Gastroesophageal sphincter (tissue), 4 donors: Measurements from ENCODE around the gene PSMD1. TPM values are rescaled to one million over a fixed set of nuclear protein-coding genes. Genes with fewer than 3 reads are reported as not detected.
A peak's percentile ranks its signal among the peaks of the same experiment; 100 is the strongest.

Source experiments
- ATAC-seq: fragments of 150-250 bp; one replicate; pipeline ENCODE4 v1.9.1; 2016; ENCODE audit warnings: mild to moderate bottlenecking, moderate library complexity
- H3K27ac ChIP-seq, 4 donors: fragments of 200-600 bp; sonication (generic) in 3 of 4; 1 replicate in 3 of 4; 2 replicates in 1 of 4; pipeline ENCODE4 v1.5.1; 2016 to 2019
- H3K27me3 ChIP-seq: fragments of 200-600 bp; sonication (generic); one replicate; pipeline ENCODE4 v1.5.1; 2019
- H3K36me3 ChIP-seq, 2 donors: fragments of 200-600 bp; sonication (generic); one replicate each; pipeline ENCODE4 v1.5.1; 2019; ENCODE audit warnings: control low read depth in 1 of 2
- H3K4me1 ChIP-seq, 3 donors: fragments of 200-600 bp; sonication (generic); 1 replicate in 2 of 3; 2 replicates in 1 of 3; pipeline ENCODE4 v1.5.1; 2016 to 2019; ENCODE audit warnings: control low read depth in 2 of 3
- H3K4me3 ChIP-seq, 2 donors: fragments of 200-600 bp; sonication (generic); one replicate each; pipeline ENCODE4 v1.5.1; 2019; ENCODE audit warnings: mild to moderate bottlenecking in 1 of 2, moderate library complexity in 1 of 2
- H3K9me3 ChIP-seq, 3 donors: fragments of 200-600 bp; sonication (generic); one replicate each; pipeline ENCODE4 v1.5.1; 2017 to 2019; ENCODE audit warnings: control low read depth in 2 of 3
- CTCF ChIP-seq, 4 experiments: fragments of 200-600 bp in 2 of 4; fragments of 450-650 bp in 2 of 4; sonication (generic) in 1 of 4; IDR thresholded peaks; one replicate each; pipeline ENCODE4 v1.5.1; 2017 to 2019; ENCODE audit warnings: antibody characterized with exemption in 4 of 4, mild to moderate bottlenecking in 2 of 4, moderate library complexity in 2 of 4
- EP300 ChIP-seq: sonication (generic); formaldehyde crosslinking; IDR thresholded peaks from one replicate; pipeline ENCODE4 v1.6.1; 2017; ENCODE audit warnings: antibody characterized with exemption, mild to moderate bottlenecking
- POLR2A ChIP-seq, 2 donors: fragments of 450-650 bp; IDR thresholded peaks; one replicate each; pipeline ENCODE4 v1.6.1; 2017; ENCODE audit warnings: antibody characterized with exemption in 2 of 2, mild to moderate bottlenecking in 2 of 2, moderate library complexity in 1 of 2
- POLR2AphosphoS5 ChIP-seq: sonication (generic); formaldehyde crosslinking; IDR thresholded peaks from one replicate; pipeline ENCODE4 v1.6.1; 2017; ENCODE audit warnings: antibody characterized with exemption
- WGBS, 2 donors: methylation state at CpG; one replicate each; pipeline ENCODE4 v1.1.5; 2018; ENCODE audit warnings: low coverage in 1 of 2; 5-methylcytosine and 5-hydroxymethylcytosine counted together
- total RNA-seq, 4 donors: library from RNA; depleted of rRNA; stranded (reverse); fragments of >200 nt; gene quantifications; one replicate each; pipeline ENCODE4 v1.1.0, GENCODE V29; 2016

Gene PSMD1
- total RNA-seq, 4 donors from 2014 or later, result 58.8 to 93.4 (median 65.9) TPM

- Histone ChIP-seq H3K36me3 (no peaks in the 10 kb centered on the region), H3K4me3 (no peak overlapping the region), H3K4me1 (peaks cover 0 to 30% (median 7%) of the 10 kb centered on the region in 3 donors), H3K9me3 (no peaks in the 10 kb centered on the region), H3K27ac (no peak overlapping the region), H3K27me3 (no peaks in the 10 kb centered on the region)
- TF ChIP-seq EP300 (no peak), POLR2AphosphoS5 (no peak), POLR2A (IDR thresholded peaks at IDR 0.05) (no peak), CTCF (IDR thresholded peaks at IDR 0.05) (no peak)
- no peak for ATAC-seq
- WGBS, 2 donors, result 98% methylated on average over 3 of the region's 4 CpGs; no CpG with 5 or more reads in 1 of the 2 donors
These were observed 127.7 kb downstream of the PSMD1 start for GRCh38 chr2:231184319-231184718.

GRCh38 chr2:231185050-231185725 is 128.5 kb downstream of the PSMD1 start:
- peaks cover 0 to 39% (median 7%) of the 10 kb centered on the region in 3 donors for H3K4me1 ChIP-seq
- no peaks in the 10 kb centered on the region for H3K27me3 ChIP-seq
- no peak overlapping the region for H3K4me3 ChIP-seq
- no peak for ATAC-seq
- H3K27ac ChIP-seq, result peak overlapping the region in 3 of 4 donors; percentile 5 to 54 (median 48)
- no peak for TF ChIP-seq CTCF (IDR thresholded peaks at IDR 0.05)
- no peak for TF ChIP-seq EP300
- no peak for TF ChIP-seq POLR2A (IDR thresholded peaks at IDR 0.05)
- no peak for TF ChIP-seq POLR2AphosphoS5
- H3K9me3 ChIP-seq, result no peaks in the 10 kb centered on the region
- H3K36me3 ChIP-seq, result no peaks in the 10 kb centered on the region
- WGBS, 2 donors, result 56 to 60% methylated on average over 2 to 4 of the region's 11 CpGs

GRCh38 chr2:231185886-231186285 is 129.2 kb downstream of the PSMD1 start:
- ATAC-seq, result no peak
- TF ChIP-seq POLR2AphosphoS5, result no peak
- no peak for TF ChIP-seq POLR2A (IDR thresholded peaks at IDR 0.05)
- TF ChIP-seq CTCF (IDR thresholded peaks at IDR 0.05), result no peak
- no peak for TF ChIP-seq EP300
- H3K27me3 ChIP-seq, result no peaks in the 10 kb centered on the region
- peak overlapping the region in 3 of 4 donors; percentile 5 to 54 (median 48) for H3K27ac ChIP-seq
- H3K4me1 ChIP-seq, result peaks cover 0 to 46% (median 12%) of the 10 kb centered on the region in 3 donors
- H3K9me3 ChIP-seq, result no peaks in the 10 kb centered on the region
- no peak overlapping the region for H3K4me3 ChIP-seq
- H3K36me3 ChIP-seq, result no peaks in the 10 kb centered on the region
- 48% methylated on average over 2 of the region's 4 CpGs; no CpG with 5 or more reads in 1 of the 2 donors for WGBS, 2 donors

GRCh38 chr2:231186325-231186724 is 129.7 kb downstream of the PSMD1 start:
- H3K4me3 ChIP-seq, result no peak overlapping the region
- H3K27me3 ChIP-seq, result no peaks in the 10 kb centered on the region
- no peak for TF ChIP-seq POLR2A (IDR thresholded peaks at IDR 0.05)
- TF ChIP-seq CTCF (IDR thresholded peaks at IDR 0.05), result no peak
- no peak for TF ChIP-seq EP300
- no peaks in the 10 kb centered on the region for H3K36me3 ChIP-seq
- peak overlapping the region in 2 of 4 donors; percentile 48 to 54 for H3K27ac ChIP-seq
- H3K9me3 ChIP-seq, result no peaks in the 10 kb centered on the region
- WGBS, 2 donors, result 100% methylated on average over 6 of the region's 7 CpGs; no CpG with 5 or more reads in 1 of the 2 donors
- ATAC-seq, result no peak
- peaks cover 0 to 50% (median 15%) of the 10 kb centered on the region in 3 donors for H3K4me1 ChIP-seq
